Forelimb muscle (tissue), 1 donor: ENCODE measurements around the gene FXYD5. TPM values are rescaled to one million over a fixed set of nuclear protein-coding genes. Genes with fewer than 3 reads are reported as not detected.

Source experiments
- DNase-seq: peaks from one replicate; pipeline ENCODE4 v3.0.0-alpha.2; 2013; ENCODE audit warnings: low read depth
- polyA plus RNA-seq: library from polyadenylated mRNA; unstranded; fragments of 120-200 nt; gene quantifications from one replicate; pipeline ENCODE4 v1.2.1, GENCODE V29; 2013; ENCODE audit not compliant: insufficient read length

Gene FXYD5
- 16.2 TPM for polyA plus RNA-seq

GRCh38 chr19:35154525-35155406 lies at the start of gene FXYD5:
Gene FXYD5 (plus strand): TSS chr19:35154735. CDS start chr19:35155551, 816 bp downstream.
- no peak for DNase-seq

GRCh38 chr19:35105047-35105410 lies 49.5 kb upstream of the FXYD5 start:
- no peak for DNase-seq

GRCh38 chr19:35105411-35106290 lies 48.9 kb upstream of the FXYD5 start:
- no peak for DNase-seq

- DNase-seq, result no peak
These were observed 48.3 kb upstream of the FXYD5 start for GRCh38 chr19:35106291-35106583.

- no peak for DNase-seq
These were observed 47.5 kb upstream of the FXYD5 start for GRCh38 chr19:35106898-35107541.

GRCh38 chr19:35107545-35107944 lies 47.0 kb upstream of the FXYD5 start:
- no peak for DNase-seq

- DNase-seq, result no peak
These were observed 45.8 kb upstream of the FXYD5 start for GRCh38 chr19:35108730-35109129.

- no peak for DNase-seq
These were observed 45.0 kb upstream of the FXYD5 start for GRCh38 chr19:35109395-35110112.

- no peak for DNase-seq
These were observed 43.6 kb upstream of the FXYD5 start for GRCh38 chr19:35110974-35111373.

GRCh38 chr19:35112995-35113688 lies 41.4 kb upstream of the FXYD5 start:
- DNase-seq, result no peak

GRCh38 chr19:35114353-35115176 lies 40.0 kb upstream of the FXYD5 start:
- no peak for DNase-seq

GRCh38 chr19:35115177-35115951 lies 39.2 kb upstream of the FXYD5 start, which contains the start of gene FXYD3:
Gene FXYD3 (plus strand): TSS chr19:35115823. CDS start chr19:35119377, 3,554 bp downstream.
- no peak for DNase-seq

GRCh38 chr19:35116072-35116801 lies 38.3 kb upstream of the FXYD5 start:
- no peak for DNase-seq

GRCh38 chr19:35117116-35117515 lies 37.4 kb upstream of the FXYD5 start:
- no peak for DNase-seq

GRCh38 chr19:35117799-35118198 lies 36.7 kb upstream of the FXYD5 start:
- DNase-seq, result no peak

GRCh38 chr19:35118268-35119020 lies 36.1 kb upstream of the FXYD5 start:
- DNase-seq, result no peak

- no peak for DNase-seq
These were observed 35.4 kb upstream of the FXYD5 start for GRCh38 chr19:35119091-35119490.
